HG03025 (cell line): ENCODE data around the gene METTL26.

Source experiments
- ATAC-seq: cut with Tn5 transposase; IDR thresholded peaks from one replicate; pipeline ENCODE4 v1.9.1; 2021; ENCODE audit warnings: mild to moderate bottlenecking, moderate library complexity; ENCODE audit not compliant: unreplicated experiment, low FRiP score

The METTL26 gene

DNA sequence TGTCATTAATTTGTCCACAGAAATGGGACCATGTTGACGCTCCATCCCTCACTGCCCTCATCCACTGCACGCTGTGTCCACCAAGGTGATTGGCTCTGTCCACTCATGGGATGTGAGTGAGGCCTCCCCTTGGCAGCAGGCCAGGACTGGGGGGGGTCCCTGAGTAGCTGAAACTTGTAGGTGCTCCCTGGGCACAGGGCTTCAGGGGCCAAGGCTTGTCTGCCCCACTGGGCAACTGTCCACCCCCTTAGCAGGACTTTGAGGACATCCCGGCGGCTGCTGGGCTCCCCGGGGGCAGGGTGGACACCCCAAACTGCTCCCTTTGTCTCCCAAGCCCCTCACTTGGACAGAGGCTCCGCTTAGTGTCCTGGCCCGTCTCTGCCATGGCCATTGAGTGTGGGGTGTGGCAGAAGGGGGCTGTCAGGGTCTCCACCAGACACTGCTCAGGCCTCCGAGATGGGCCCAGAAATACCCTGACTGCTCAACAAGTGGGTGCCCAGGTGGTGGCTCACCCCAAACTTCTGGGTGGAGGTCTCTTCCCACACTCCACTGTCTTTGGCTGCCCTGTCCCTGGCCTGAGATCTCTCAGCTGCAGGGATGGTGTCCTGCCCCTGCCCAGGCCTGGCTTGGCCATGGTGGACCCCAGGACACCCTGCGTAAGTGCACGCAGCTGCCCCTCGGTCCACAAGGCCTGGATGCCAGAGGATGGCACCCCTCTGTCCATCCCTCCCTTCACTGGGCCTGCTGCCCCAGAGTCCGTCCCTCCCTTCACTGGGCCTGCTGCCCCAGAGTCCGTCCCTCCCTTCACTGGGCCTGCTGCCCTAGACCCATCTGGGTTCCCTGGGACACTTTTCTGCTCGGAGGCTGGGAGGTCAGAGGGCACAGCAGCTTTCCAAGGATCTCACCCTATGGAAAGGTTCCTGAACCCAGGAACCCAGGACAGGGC is 49.2 kb downstream of the METTL26 start:
- ATAC-seq = no peak

DNA sequence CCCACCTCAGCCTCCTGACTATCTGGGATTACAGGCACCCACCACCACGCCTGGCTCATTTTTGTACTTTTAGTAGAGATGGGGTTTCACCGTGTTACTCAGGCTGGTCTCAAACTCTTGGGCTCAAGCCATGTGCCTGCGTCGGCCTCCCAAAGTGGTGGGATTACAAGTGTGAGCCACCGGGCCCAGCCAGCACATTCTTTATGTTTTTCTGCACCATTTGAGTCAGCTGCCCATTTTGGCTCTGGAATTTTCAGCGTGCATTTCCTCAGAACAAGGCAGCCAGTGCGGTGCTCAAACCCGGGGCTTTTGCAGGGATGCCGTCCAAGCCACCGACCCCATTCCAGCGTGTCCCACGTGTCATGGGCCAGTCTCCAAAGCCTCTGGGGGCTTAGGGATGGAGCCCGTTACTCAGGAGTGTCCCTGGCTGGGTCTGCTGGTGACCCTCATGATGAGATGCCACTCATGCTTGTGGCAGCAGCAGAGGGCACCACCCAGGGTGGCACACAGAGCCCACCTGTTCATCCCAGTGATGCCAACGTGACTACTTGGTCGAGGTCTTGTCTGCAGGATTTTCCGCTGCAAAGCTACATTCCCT is 50.0 kb downstream of the METTL26 start:
- ATAC-seq = no peak

DNA sequence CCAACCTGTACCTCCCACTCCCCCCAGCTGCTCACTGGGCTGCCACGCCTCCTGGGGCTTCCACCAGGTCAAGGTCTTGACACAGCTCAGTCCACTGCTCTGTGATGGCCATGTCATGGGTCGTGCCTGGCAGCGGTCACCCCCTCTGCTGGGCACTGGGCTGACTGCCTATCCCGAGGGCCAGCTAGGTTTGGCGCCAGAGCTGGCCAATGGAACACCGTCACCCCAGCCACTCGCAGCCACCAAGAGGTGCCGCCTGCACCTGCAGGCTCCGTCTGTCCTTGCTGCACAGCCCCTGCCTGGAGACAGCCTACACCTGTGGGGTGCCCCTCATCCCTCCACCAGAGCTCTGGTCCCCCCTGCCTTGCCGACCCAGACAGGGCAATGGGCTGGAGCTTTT is 50.8 kb downstream of the METTL26 start:
- ATAC-seq = no peak
